Subcutaneous abdominal adipose tissue (tissue), 5 donors: Measurements from ENCODE around the gene ADAMTS2.
A peak's percentile ranks its signal among the peaks of the same experiment; 100 is the strongest.

Source experiments
- H3K27ac ChIP-seq: one replicate; pipeline ENCODE4 v1.7.0; 2013; ENCODE audit warnings: low read depth, mild to moderate bottlenecking, inconsistent platforms, low read length, moderate library complexity
- H3K27me3 ChIP-seq, 5 donors: one replicate each; pipeline ENCODE4 v1.7.0; 2013; ENCODE audit warnings: low read length in 5 of 5, inconsistent platforms in 1 of 5; ENCODE audit not compliant: control insufficient read depth in 5 of 5, insufficient read depth in 4 of 5
- H3K36me3 ChIP-seq, 5 donors: one replicate each; pipeline ENCODE4 v1.7.0; 2013; ENCODE audit warnings: low read length in 5 of 5; ENCODE audit not compliant: control insufficient read depth in 5 of 5, insufficient read depth in 5 of 5
- H3K4me1 ChIP-seq, 5 donors: one replicate each; pipeline ENCODE4 v1.7.0; 2013; ENCODE audit warnings: low read length in 5 of 5, mild to moderate bottlenecking in 3 of 5, moderate library complexity in 1 of 5; ENCODE audit not compliant: control insufficient read depth in 5 of 5, insufficient read depth in 5 of 5
- H3K4me3 ChIP-seq, 5 donors: one replicate each; pipeline ENCODE4 v1.7.0; 2013; ENCODE audit warnings: low read length in 5 of 5, low read depth in 1 of 5
- H3K9ac ChIP-seq, 5 donors: one replicate each; pipeline ENCODE4 v1.7.0; 2013; ENCODE audit warnings: low read length in 5 of 5, mild to moderate bottlenecking in 4 of 5, moderate library complexity in 3 of 5
- H3K9me3 ChIP-seq, 5 donors: one replicate each; pipeline ENCODE4 v1.7.0; 2013; ENCODE audit warnings: low read length in 5 of 5; ENCODE audit not compliant: control insufficient read depth in 5 of 5
- donor health status: healthy.
- donor health status: healthy.
- donor health status: healthy.
- donor health status: healthy.
- donor health status: healthy.

The ADAMTS2 gene

DNA sequence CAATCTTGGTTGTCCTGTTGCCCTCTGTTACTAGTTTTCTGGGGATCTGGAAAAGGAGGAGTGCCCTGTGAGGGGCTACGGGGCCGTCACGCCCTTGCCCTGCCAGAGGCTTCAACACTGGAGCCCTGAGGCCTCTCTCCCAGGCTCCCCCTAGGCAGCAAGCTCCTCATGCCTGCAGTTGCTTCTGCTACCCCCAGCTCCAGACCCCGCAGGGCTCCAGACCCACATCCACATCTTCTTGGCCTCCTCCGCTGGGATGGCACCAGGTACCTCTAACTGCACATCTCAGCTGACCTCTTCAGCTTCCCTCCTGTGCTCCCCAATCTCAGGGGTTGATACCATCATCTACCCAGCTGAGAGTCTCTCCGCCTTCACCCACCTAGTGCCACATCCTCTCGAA, 169.1 kb downstream of the ADAMTS2 start:
- H3K9me3 ChIP-seq = peaks cover 0 to 4% (median 0%) of the 10 kb centered on the region in 5 donors
- H3K27ac ChIP-seq = no peak overlapping the region
- peaks cover 0 to 28% (median 23%) of the 10 kb centered on the region in 5 donors for H3K36me3 ChIP-seq
- H3K4me3 ChIP-seq = no peak overlapping the region
- H3K9ac ChIP-seq = no peak overlapping the region
- no peaks in the 10 kb centered on the region for H3K4me1 ChIP-seq
- no peaks in the 10 kb centered on the region for H3K27me3 ChIP-seq

DNA sequence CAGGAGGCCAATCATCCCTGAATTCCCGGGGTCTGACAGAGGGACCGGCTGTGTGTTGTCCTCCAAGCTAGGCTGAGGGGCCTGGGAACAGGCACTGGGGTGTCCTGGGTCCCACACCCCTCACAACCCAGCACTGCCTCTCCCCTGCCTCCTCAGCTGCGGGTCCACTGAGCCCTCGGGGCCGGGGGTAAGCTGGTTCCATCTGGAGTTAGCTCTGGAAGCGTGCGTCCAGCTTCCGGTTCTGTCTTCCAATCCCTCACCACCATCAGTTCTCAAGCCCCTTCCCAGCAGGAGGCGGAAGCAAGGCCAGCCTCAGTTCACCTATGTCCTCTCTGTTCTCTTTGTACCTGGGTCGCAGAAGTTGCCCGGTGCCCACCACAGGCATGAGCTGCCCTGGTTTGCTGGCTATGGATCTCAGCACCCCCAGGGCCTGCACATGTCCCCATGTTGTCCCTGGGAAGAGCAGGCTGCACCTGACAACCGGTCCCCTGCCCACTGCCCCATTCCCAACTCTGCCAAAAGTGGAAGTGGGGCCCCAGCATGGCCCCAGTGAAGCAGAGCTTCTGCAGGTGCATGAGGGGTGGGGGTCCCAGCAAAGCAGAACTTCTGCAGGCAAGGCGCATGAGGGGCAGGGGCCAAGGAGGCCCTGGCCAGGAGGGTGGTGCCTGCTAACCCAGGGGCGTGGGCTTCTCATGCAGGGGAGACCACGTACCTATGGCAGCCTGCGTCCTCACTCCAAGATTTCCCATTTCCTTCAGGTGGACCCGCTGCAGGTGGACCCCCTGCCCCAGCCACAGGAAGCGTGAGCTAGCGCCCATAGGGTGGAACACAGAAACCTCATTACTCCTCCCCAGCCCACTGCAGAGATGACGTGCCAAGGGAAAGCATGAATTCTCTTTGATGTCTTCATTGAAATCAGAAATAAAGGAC, 173.2 kb downstream of the ADAMTS2 start:
- H3K4me1 ChIP-seq = peaks cover 0 to 17% (median 11%) of the 10 kb centered on the region in 5 donors
- H3K9ac ChIP-seq = no peak overlapping the region
- no peaks in the 10 kb centered on the region for H3K27me3 ChIP-seq
- no peak overlapping the region for H3K27ac ChIP-seq
- no peak overlapping the region for H3K4me3 ChIP-seq
- peaks cover 0 to 11% (median 10%) of the 10 kb centered on the region in 5 donors for H3K36me3 ChIP-seq
- H3K9me3 ChIP-seq = no peaks in the 10 kb centered on the region

GRCh38 chr5:179171251-179171815, 173.9 kb downstream of the ADAMTS2 start:
- H3K36me3 ChIP-seq = peaks cover 0 to 5% (median 4%) of the 10 kb centered on the region in 5 donors
- H3K4me1 ChIP-seq = peaks cover 0 to 21% (median 17%) of the 10 kb centered on the region in 5 donors
- H3K27me3 ChIP-seq = no peaks in the 10 kb centered on the region
- H3K4me3 ChIP-seq = no peak overlapping the region
- H3K9me3 ChIP-seq = no peaks in the 10 kb centered on the region
- H3K9ac ChIP-seq = no peak overlapping the region
- no peak overlapping the region for H3K27ac ChIP-seq

DNA sequence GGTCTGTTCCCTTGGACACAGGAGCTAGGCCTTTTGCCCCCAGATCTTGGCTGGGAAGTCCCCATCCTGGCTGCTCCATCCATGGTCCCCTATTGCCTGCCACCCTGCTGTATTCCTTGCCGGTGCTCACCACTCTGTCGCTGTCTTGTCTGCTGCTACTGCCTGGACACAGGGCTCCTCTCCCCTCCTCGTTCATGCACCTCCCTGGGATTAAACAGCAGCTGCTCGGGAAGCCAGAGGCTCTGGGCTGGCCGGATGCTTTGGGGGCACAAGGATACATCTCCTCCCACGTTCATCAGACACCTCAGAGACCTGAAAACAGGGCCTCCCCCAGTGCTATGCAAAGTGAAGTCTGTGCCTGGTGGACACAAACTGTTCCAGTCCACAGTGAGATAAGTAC, 174.7 kb downstream of the ADAMTS2 start:
- Histone ChIP-seq H3K4me1 (peaks cover 0 to 21% (median 17%) of the 10 kb centered on the region in 5 donors), H3K4me3 (no peak overlapping the region), H3K36me3 (peaks cover 0 to 4% (median 0%) of the 10 kb centered on the region in 5 donors), H3K9me3 (no peaks in the 10 kb centered on the region), H3K9ac (no peak overlapping the region), H3K27ac (no peak overlapping the region), H3K27me3 (no peaks in the 10 kb centered on the region)

GRCh38 chr5:179169836-179170235, 175.4 kb downstream of the ADAMTS2 start:
- Histone ChIP-seq H3K27ac (no peak overlapping the region), H3K4me1 (peaks cover 0 to 21% (median 17%) of the 10 kb centered on the region in 5 donors), H3K4me3 (no peak overlapping the region), H3K9me3 (no peaks in the 10 kb centered on the region), H3K9ac (no peak overlapping the region), H3K27me3 (no peaks in the 10 kb centered on the region), H3K36me3 (peaks cover 0 to 4% (median 3%) of the 10 kb centered on the region in 5 donors)

- peaks cover 0 to 21% (median 17%) of the 10 kb centered on the region in 5 donors for H3K4me1 ChIP-seq
- no peaks in the 10 kb centered on the region for H3K9me3 ChIP-seq
- no peaks in the 10 kb centered on the region for H3K27me3 ChIP-seq
- no peak overlapping the region for H3K9ac ChIP-seq
- peaks cover 0 to 7% (median 4%) of the 10 kb centered on the region in 5 donors for H3K36me3 ChIP-seq
- no peak overlapping the region for H3K27ac ChIP-seq
- H3K4me3 ChIP-seq = no peak overlapping the region
These were observed 176.6 kb downstream of the ADAMTS2 start for GRCh38 chr5:179168664-179169063.

- Histone ChIP-seq H3K27ac (no peak overlapping the region), H3K27me3 (no peaks in the 10 kb centered on the region), H3K36me3 (peaks cover 0 to 11% (median 4%) of the 10 kb centered on the region in 5 donors), H3K4me3 (no peak overlapping the region), H3K4me1 (peaks cover 0 to 21% (median 17%) of the 10 kb centered on the region in 5 donors), H3K9me3 (no peaks in the 10 kb centered on the region), H3K9ac (peak overlapping the region in 1 of 5 donors; percentile 8)
These were observed 177.3 kb downstream of the ADAMTS2 start for GRCh38 chr5:179167871-179168451.

DNA sequence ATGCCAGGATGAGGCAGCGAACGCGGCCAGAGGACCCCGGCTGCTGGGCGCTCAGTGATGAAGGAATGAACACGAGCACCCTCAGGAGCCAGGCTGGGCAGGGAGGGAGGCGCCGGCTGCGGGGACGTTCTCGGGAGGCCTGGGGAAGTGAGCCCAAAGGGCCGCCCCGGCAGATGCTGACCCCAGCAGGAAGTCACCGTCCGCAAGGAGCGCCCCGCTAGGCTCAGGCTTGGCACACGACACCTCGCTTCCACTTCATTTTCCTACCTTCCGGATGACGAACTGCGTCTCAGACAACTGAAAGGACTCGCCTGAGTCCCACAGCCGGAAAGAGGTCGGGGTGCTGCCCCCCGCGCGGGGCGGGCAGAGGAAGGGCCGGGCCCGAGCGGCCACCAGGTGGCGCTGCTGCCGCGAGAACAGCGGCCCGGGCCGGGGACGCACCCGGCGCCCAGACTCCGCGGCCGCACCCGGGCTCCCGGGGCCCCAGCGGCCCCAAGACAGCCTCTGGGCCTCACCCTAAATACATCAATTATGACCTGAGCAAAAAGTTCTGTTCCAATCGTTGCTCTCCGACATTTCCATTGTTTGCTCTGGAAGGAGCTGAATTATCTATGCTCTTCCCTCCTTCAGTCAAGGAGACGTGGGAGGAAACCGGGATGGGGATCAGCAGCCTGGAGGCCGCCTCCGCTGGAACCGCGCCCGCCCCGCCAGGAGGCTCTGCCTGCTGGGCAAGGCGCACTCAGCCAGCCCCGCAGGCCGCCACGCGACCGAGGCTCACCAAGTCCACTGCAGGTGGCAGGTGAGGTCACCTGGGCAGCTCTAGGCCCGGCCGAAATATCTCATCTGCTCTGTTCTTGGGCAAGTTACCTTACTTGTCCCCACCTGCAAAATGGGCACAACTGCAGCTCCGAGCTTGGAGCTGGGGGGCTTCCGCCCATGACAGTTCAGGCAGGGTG, 178.1 kb downstream of the ADAMTS2 start:
- Histone ChIP-seq H3K9me3 (peaks cover 0 to 5% (median 0%) of the 10 kb centered on the region in 5 donors), H3K27ac (no peak overlapping the region), H3K4me3 (peak overlapping the region in 4 of 5 donors; percentile 30 to 63 (median 56)), H3K4me1 (peaks cover 0 to 21% (median 17%) of the 10 kb centered on the region in 5 donors), H3K27me3 (no peaks in the 10 kb centered on the region), H3K36me3 (peaks cover 0 to 14% (median 3%) of the 10 kb centered on the region in 5 donors), H3K9ac (peak overlapping the region in 1 of 5 donors; percentile 22)

GRCh38 chr5:179166171-179166885, 178.9 kb downstream of the ADAMTS2 start:
- Histone ChIP-seq H3K9me3 (peaks cover 0 to 9% (median 0%) of the 10 kb centered on the region in 5 donors), H3K9ac (no peak overlapping the region), H3K27me3 (no peaks in the 10 kb centered on the region), H3K4me3 (peak overlapping the region in 1 of 5 donors; percentile 58), H3K27ac (no peak overlapping the region), H3K36me3 (peaks cover 0 to 17% (median 3%) of the 10 kb centered on the region in 5 donors), H3K4me1 (peaks cover 0 to 21% (median 17%) of the 10 kb centered on the region in 5 donors)
